Measurements from ENCODE around the gene RBM20.

Gene RBM20

DNA sequence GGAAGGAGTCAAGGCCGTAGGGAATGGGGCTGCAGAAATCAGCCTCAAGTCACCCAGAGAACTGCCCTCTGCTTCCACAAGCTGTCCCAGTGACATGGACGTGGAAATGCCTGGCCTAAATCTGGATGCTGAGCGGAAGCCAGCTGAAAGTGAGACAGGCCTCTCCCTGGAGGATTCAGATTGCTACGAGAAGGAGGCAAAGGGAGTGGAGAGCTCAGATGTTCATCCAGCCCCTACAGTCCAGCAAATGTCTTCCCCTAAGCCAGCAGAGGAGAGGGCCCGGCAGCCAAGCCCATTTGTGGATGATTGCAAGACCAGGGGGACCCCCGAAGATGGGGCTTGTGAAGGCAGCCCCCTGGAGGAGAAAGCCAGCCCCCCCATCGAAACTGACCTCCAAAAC lies 177.4 kb downstream of the RBM20 start:
- DNase-seq (ENCODE audit: insufficient read length, low spot score) (no peak), FAIRE-seq (no peak)
- TF ChIP-seq, protein P1, sequence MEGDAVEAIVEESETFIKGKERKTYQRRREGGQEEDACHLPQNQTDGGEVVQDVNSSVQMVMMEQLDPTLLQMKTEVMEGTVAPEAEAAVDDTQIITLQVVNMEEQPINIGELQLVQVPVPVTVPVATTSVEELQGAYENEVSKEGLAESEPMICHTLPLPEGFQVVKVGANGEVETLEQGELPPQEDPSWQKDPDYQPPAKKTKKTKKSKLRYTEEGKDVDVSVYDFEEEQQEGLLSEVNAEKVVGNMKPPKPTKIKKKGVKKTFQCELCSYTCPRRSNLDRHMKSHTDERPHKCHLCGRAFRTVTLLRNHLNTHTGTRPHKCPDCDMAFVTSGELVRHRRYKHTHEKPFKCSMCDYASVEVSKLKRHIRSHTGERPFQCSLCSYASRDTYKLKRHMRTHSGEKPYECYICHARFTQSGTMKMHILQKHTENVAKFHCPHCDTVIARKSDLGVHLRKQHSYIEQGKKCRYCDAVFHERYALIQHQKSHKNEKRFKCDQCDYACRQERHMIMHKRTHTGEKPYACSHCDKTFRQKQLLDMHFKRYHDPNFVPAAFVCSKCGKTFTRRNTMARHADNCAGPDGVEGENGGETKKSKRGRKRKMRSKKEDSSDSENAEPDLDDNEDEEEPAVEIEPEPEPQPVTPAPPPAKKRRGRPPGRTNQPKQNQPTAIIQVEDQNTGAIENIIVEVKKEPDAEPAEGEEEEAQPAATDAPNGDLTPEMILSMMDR (IDR thresholded peaks at IDR 0.05; ENCODE audit: insufficient read depth, missing control alignments) = no peak

DNA sequence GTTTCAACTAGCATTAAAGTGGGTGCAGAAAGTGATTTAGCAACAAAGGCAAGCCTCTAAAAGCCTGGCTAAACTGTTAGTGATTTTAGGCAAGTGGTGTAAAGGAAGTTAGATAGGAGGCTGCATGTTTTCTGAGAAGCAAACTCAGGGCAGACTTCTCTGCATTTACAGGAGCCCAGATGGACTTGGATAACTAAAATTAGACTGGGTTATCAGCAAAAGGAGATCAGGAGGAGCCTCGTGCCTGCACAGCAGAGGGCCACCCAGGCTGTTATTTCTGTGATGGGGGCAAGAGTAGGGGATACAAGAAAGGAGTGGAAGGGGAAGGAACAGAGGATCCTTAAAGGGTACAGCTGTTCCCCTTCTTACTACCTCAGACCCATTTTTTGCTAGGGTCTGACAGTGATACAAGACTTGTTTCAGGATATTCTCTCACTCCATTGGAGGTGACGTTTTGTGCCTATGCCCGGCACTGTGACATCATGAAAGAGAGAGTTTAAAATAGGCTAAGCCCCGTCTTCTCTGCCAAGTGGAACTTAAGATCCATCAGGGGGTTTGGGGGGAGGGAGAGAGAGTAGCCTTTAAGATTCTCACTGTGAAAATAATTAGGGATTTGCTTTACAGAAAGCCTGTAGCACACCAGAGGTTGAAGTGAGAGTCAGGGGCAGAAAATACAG lies 178.0 kb downstream of the RBM20 start:
- DNase-seq (ENCODE audit: insufficient read length, low spot score) = no peak
- no peak for FAIRE-seq
- TF ChIP-seq, protein P1 (IDR thresholded peaks at IDR 0.05; ENCODE audit: insufficient read depth, missing control alignments) = no peak

DNA sequence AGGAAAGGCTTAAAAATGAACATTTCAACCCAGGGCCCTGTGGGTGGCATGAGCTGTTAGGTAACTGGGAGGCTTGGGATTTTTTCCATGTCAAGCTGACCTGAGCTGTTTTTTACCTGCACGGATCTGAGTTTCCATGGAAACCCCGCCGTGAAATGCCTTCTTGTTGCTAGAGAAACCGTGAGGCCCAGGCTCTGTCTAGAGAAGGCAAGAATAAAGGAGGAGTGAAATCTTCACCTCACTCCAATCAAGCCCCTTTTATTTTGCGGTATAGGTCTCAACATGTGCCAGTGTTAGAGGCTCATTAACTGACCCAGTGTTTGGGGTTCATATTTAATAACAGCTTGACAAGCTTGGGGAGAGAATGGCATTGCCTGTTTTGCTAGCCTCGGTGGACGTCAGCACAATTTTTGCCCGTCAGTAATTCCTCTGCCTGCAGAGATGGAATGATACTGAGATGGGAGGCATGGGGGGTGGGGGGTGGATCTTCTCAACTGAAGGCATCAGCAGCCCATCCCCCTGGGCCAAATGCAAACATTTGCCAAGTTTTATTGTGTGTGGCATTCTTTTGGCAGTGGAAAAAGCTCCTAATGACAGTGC lies 178.7 kb downstream of the RBM20 start:
- no peak for DNase-seq (ENCODE audit: insufficient read length, low spot score)
- TF ChIP-seq, protein P1 (IDR thresholded peaks at IDR 0.05; ENCODE audit: insufficient read depth, missing control alignments) = no peak

DNA sequence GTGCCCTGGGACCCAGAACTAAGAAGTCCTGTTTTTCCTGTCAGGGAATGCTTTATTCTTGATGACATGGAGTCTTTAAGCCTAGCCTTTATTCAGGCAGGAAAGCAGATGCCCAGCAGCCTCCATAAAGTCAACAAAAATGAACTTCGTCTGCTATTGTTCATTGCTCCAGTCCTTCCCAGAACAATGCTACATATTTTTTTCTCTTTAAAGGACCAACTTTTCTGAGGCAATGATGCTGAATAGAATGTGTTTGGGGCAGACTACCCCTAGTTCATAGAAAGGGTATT lies 180.0 kb downstream of the RBM20 start:
- DNase-seq (ENCODE audit: insufficient read length, low spot score) = no peak
- FAIRE-seq = no peak
- TF ChIP-seq, protein P1 (IDR thresholded peaks at IDR 0.05; ENCODE audit: insufficient read depth, missing control alignments) = no peak

More for the DNA sequence above, 178.7 kb downstream of the RBM20 start:
- no peak for FAIRE-seq

DNA sequence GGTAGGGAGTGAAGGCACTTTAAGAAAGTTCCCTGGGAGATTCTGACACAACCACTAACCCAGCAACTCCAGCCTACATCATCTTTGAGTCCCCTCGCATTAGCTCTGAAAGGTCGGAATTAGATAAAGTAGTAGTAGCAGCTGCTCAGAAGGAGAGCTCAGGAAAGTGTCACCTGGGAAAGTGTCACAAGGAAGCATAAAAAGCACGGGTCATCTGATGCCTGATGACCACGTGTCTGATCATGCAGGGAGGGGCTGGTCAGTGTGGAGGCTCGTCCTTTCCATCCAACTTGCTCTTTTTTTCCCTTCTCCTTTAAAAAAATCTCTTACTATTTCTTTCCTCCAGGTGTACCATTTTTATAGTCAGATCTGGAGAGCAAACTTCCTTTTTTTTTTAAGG lies 180.5 kb downstream of the RBM20 start:
- DNase-seq (ENCODE audit: insufficient read length, low spot score) (no peak), FAIRE-seq (no peak)
- TF ChIP-seq, protein P1 (IDR thresholded peaks at IDR 0.05; ENCODE audit: insufficient read depth, missing control alignments) = no peak

DNA sequence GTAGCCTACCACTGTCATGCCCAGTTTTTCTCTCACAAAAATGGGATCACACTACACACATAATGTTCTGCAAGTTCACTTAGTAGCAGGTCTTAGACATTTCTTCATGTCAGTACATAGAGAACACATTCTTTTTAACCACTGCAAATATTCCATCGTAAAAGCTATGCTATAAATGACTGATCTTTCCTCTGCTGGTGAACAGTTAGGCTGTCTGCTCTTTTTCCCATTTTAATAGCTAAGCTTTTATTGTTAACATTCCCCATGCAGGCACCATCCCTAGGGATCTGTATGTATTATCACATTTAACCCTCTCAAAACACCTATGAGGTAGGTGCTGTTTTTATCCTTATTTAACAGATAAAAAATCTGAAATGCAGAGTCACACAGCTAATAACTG lies 181.4 kb downstream of the RBM20 start:
- TF ChIP-seq, protein P1 (IDR thresholded peaks at IDR 0.05; ENCODE audit: insufficient read depth, missing control alignments) = no peak
- no peak for DNase-seq (ENCODE audit: insufficient read length, low spot score)
- FAIRE-seq = no peak

DNA sequence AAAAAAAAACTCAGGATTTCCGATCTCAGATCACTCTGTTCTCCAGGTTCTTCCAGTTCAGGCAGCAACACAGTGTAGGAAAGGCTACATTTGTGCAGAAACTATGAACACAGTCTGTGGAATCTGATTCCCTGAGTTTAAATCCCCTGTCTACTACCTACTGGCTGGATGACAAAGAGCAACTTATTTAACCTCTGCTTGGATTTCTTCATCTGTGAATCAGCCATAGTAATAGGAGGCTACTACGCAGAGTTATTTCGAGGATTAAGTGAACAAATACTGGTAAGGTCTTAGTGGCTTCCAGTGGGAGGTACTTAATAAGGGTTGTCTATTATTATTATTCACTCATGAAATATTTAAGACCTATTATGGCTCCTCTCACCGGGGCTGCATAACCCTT lies 183.3 kb downstream of the RBM20 start:
- FAIRE-seq (no peak), DNase-seq (ENCODE audit: insufficient read length, low spot score) (no peak)
- TF ChIP-seq, protein P1 (IDR thresholded peaks at IDR 0.05; ENCODE audit: insufficient read depth, missing control alignments) = no peak

Measured in D721Med (cell line).